GM18517 (cell line): ENCODE data around the gene CACNA1B.
"Not testable (repeated sequence)": the region's sequence is repeated elsewhere in the genome, so short reads cannot be mapped to it uniquely, and the experiment has no call there.

Experiments
- ATAC-seq: cut with Tn5 transposase; IDR thresholded peaks from one replicate; pipeline ENCODE4 v1.9.1; 2021; ENCODE audit warnings: mild to moderate bottlenecking, moderate library complexity; ENCODE audit not compliant: unreplicated experiment

Gene CACNA1B

GRCh38 chr9:138068601-138069035 is 191.0 kb downstream of the CACNA1B start:
- no peak for ATAC-seq

- no peak for ATAC-seq
Measured at GRCh38 chr9:138069731-138070456, 192.3 kb downstream of the CACNA1B start.

GRCh38 chr9:138070815-138071214 is 193.2 kb downstream of the CACNA1B start:
- no peak for ATAC-seq

GRCh38 chr9:138071292-138071691 is 193.7 kb downstream of the CACNA1B start:
- no peak for ATAC-seq

GRCh38 chr9:138071731-138072130 is 194.1 kb downstream of the CACNA1B start:
- no peak for ATAC-seq

- no peak for ATAC-seq
Measured at GRCh38 chr9:138072161-138072842, 194.7 kb downstream of the CACNA1B start.

GRCh38 chr9:138072897-138073296 is 195.3 kb downstream of the CACNA1B start:
- no peak for ATAC-seq

GRCh38 chr9:138073408-138073807 is 195.8 kb downstream of the CACNA1B start:
- no peak for ATAC-seq

GRCh38 chr9:138073808-138074207 is 196.2 kb downstream of the CACNA1B start:
- no peak for ATAC-seq

GRCh38 chr9:138074516-138074915 is 196.9 kb downstream of the CACNA1B start:
- ATAC-seq = no peak

- no peak for ATAC-seq
Measured at GRCh38 chr9:138075496-138075895, 197.9 kb downstream of the CACNA1B start.

GRCh38 chr9:138075961-138076649 is 198.5 kb downstream of the CACNA1B start:
- no peak for ATAC-seq

GRCh38 chr9:138076650-138077009 is 199.0 kb downstream of the CACNA1B start:
- no peak for ATAC-seq

- ATAC-seq = no peak
Measured at GRCh38 chr9:138077126-138077525, 199.5 kb downstream of the CACNA1B start.

GRCh38 chr9:138077898-138078540 is 200.4 kb downstream of the CACNA1B start:
- no peak for ATAC-seq

- ATAC-seq = no peak
Measured at GRCh38 chr9:138078846-138079245, 201.3 kb downstream of the CACNA1B start.

GRCh38 chr9:138080979-138081378 is 203.4 kb downstream of the CACNA1B start:
- ATAC-seq = no peak

GRCh38 chr9:138082918-138083636 is 205.5 kb downstream of the CACNA1B start:
- ATAC-seq = no peak

- no peak for ATAC-seq
Measured at GRCh38 chr9:138083873-138084272, 206.3 kb downstream of the CACNA1B start.

- no peak for ATAC-seq
Measured at GRCh38 chr9:138085568-138085967, 208.0 kb downstream of the CACNA1B start.

GRCh38 chr9:138092057-138092456 is 214.5 kb downstream of the CACNA1B start:
- ATAC-seq = not testable (repeated sequence)
